HCT116 (cell line): ENCODE measurements around the gene SLC25A41. TPM values are rescaled to one million over a fixed set of nuclear protein-coding genes. Genes with fewer than 3 reads are reported as not detected.

ENCODE experiments used
- ATAC-seq: fragments of 200-7000 bp; cut with Tn5 transposase; 2 replicates; pipeline ENCODE4 v1.9.1; 2020; ENCODE audit warnings: mild to moderate bottlenecking, moderate library complexity
- BruUV-seq: library from RNA; stranded (reverse); fragments of 400-500 nt; replicated peaks from 2 replicates; lab custom pipeline; 2021; lab: Mats Ljungman, UMichigan
- CTCF ChIA-PET: fragments of 300-600 bp; sonication (Branson Sonifier 250); formaldehyde crosslinking; loops from one replicate; lab custom pipeline; 2021; ENCODE audit warnings: antibody characterized with exemption; lab: Charles Lee
- POLR2A ChIA-PET: fragments of 300-600, 350-600 bp; sonication (Branson Sonifier 250); formaldehyde crosslinking; loops from one replicate; lab custom pipeline; 2021; ENCODE audit warnings: antibody characterized with exemption; lab: Charles Lee
- RAD21 ChIA-PET, 2 experiments: fragments of 300-600 bp; sonication (Branson Sonifier 250); formaldehyde crosslinking; loops; one replicate each; lab custom pipeline; 2023; ENCODE audit warnings: low total read pairs in 2 of 2; ENCODE audit not compliant: uncharacterized antibody in 2 of 2, unreplicated experiment in 2 of 2, low non-redundant PET in 1 of 2; lab: Charles Lee
- DNase-seq: peaks from one replicate; pipeline ENCODE4 v3.0.0-alpha.2; 2010; ENCODE audit warnings: low read depth, low spot score
- H2AFZ ChIP-seq: fragments of 200-600 bp; shearing (Covaris generic), sonication (generic); 2 replicates; pipeline ENCODE4 v1.6.1; 2017; ENCODE audit warnings: low read depth, mixed run types, mixed read lengths, antibody characterized with exemption, low read length; ENCODE audit not compliant: poor library complexity, severe bottlenecking
- H3K27ac ChIP-seq: 2 replicates; pipeline ENCODE4 v1.5.1; 2012; ENCODE audit warnings: low read depth, low read length
- H3K27me3 ChIP-seq: fragments of 200-600 bp; sonication (generic); 2 replicates; pipeline ENCODE4 v1.6.1; 2016; ENCODE audit warnings: mixed run types, low read length, mixed read lengths; ENCODE audit not compliant: insufficient read depth
- H3K36me3 ChIP-seq, 2 experiments: fragments of 200-500 bp in 1 of 2; fragments of 200-600 bp in 1 of 2; sonication (Bioruptor generic) in 1 of 2; sonication (generic) in 1 of 2; 2 replicates each; pipeline versions ENCODE4 v1.5.1 to v1.6.1; 2014 to 2016; ENCODE audit warnings: low read length in 2 of 2, inconsistent platforms in 1 of 2, mixed read lengths in 1 of 2, mixed run types in 1 of 2; ENCODE audit not compliant: insufficient read depth in 2 of 2, control insufficient read depth in 1 of 2
- H3K4me1 ChIP-seq, 2 experiments: fragments of 200-600 bp in 1 of 2; sonication (generic) in 1 of 2; 2 replicates each; pipeline versions ENCODE4 v1.5.1 to v1.6.1; 2012 to 2017; ENCODE audit warnings: low read length in 2 of 2, inconsistent platforms in 1 of 2, mild to moderate bottlenecking in 1 of 2, mixed read lengths in 1 of 2, mixed run types in 1 of 2, moderate library complexity in 1 of 2; ENCODE audit not compliant: insufficient read depth in 2 of 2, control insufficient read depth in 1 of 2
- H3K4me2 ChIP-seq: fragments of 200-600 bp; sonication (generic); 2 replicates; pipeline ENCODE4 v1.6.1; 2017; ENCODE audit warnings: mixed run types, low read length, mixed read lengths
- H3K4me3 ChIP-seq, 2 experiments: fragments of 200-600 bp in 1 of 2; sonication (generic) in 1 of 2; replicated peaks in 1 of 2; 2 replicates each; pipeline ENCODE4 v1.5.1; 2011 to 2016; ENCODE audit warnings: low read length in 2 of 2, control low read depth in 1 of 2, low read depth in 1 of 2, mild to moderate bottlenecking in 1 of 2, mixed read lengths in 1 of 2, mixed run types in 1 of 2
- H3K79me2 ChIP-seq: fragments of 200-600 bp; sonication (generic); 2 replicates; pipeline ENCODE4 v1.6.1; 2017; ENCODE audit warnings: mild to moderate bottlenecking, mixed run types, low read length, moderate library complexity, mixed read lengths; ENCODE audit not compliant: insufficient read depth
- H3K9ac ChIP-seq: fragments of 200-600 bp; sonication (generic); 2 replicates; pipeline ENCODE4 v1.6.1; 2016; ENCODE audit warnings: low read length, mixed read lengths
- H3K9me2 ChIP-seq: fragments of 200-600 bp; sonication (generic), shearing (Covaris generic); 2 replicates; pipeline ENCODE4 v1.6.1; 2017; ENCODE audit warnings: mixed run types, mild to moderate bottlenecking, moderate library complexity; ENCODE audit not compliant: insufficient read depth
- H3K9me3 ChIP-seq, 2 experiments: fragments of 200-500 bp in 1 of 2; fragments of 200-600 bp in 1 of 2; sonication (Bioruptor generic) in 1 of 2; sonication (generic) in 1 of 2; 2 replicates each; pipeline ENCODE4 v1.6.1; 2014 to 2017; ENCODE audit warnings: low read length in 2 of 2, mixed read lengths in 2 of 2, inconsistent platforms in 1 of 2, low read depth in 1 of 2, mild to moderate bottlenecking in 1 of 2, mixed run types in 1 of 2, moderate library complexity in 1 of 2; ENCODE audit not compliant: control insufficient read depth in 1 of 2, insufficient read depth in 1 of 2
- H4K20me1 ChIP-seq: fragments of 200-600 bp; sonication (generic), shearing (Covaris generic); 2 replicates; pipeline ENCODE4 v1.6.1; 2017; ENCODE audit warnings: mixed run types, mild to moderate bottlenecking, moderate library complexity; ENCODE audit not compliant: insufficient read depth
- CEBPB ChIP-seq: IDR thresholded peaks from 2 replicates; pipeline ENCODE4 v1.6.1; 2012; ENCODE audit warnings: low read depth
- CTCF ChIP-seq, 3 experiments: fragments of 200-600 bp in 1 of 3; sonication (generic) in 1 of 3; IDR thresholded peaks in 2 of 3; conservative IDR thresholded peaks in 1 of 3; 2 replicates each; pipeline ENCODE4 v1.5.1; 2012 to 2017; ENCODE audit warnings: low read depth in 2 of 3, low read length in 2 of 3, antibody characterized with exemption in 1 of 3, borderline replicate concordance in 1 of 3, control low read depth in 1 of 3, mild to moderate bottlenecking in 1 of 3, mixed read lengths in 1 of 3, mixed run types in 1 of 3, moderate library complexity in 1 of 3; ENCODE audit not compliant: insufficient read depth in 1 of 3
- EGR1 ChIP-seq: IDR thresholded peaks from 2 replicates; pipeline ENCODE4 v1.6.1; 2012; ENCODE audit warnings: low read depth
- EZH2 ChIP-seq: fragments of 200-600 bp; sonication (generic); IDR thresholded peaks from 2 replicates; pipeline ENCODE4 v1.6.1; 2017; ENCODE audit warnings: antibody characterized with exemption, mixed run types
- SIN3A ChIP-seq: IDR thresholded peaks from 2 replicates; pipeline ENCODE4 v1.6.1; 2012; ENCODE audit warnings: low read depth
- SRF ChIP-seq: IDR thresholded peaks from 2 replicates; pipeline ENCODE4 v1.6.1; 2012; ENCODE audit warnings: low read depth
- ZFX ChIP-seq: fragments of 450-650 bp; IDR thresholded peaks from 2 replicates; pipeline ENCODE4 v1.6.1; 2017
- intact Hi-C: fragments of 100-400 bp; cut with micrococcal nuclease; formaldehyde crosslinking; loops from 2 replicates; pipeline ENCODE4 v1.10.0; 2022
- total RNA-seq: library from RNA; stranded (reverse); gene quantifications from one replicate; pipeline ENCODE4 v1.2.1, GENCODE V29; 2021; ENCODE audit not compliant: unreplicated experiment
- TF ChIP-seq, protein P1 (sequence below): IDR thresholded peaks from 2 replicates; pipeline ENCODE4 v1.6.1; 2012
- TF ChIP-seq, protein P2 (sequence below): IDR thresholded peaks from 2 replicates; pipeline ENCODE4 v1.6.1; 2012; ENCODE audit warnings: low read depth

Gene SLC25A41
- total RNA-seq, 1 experiment from 2014 or later = 0.93 TPM

DNA sequence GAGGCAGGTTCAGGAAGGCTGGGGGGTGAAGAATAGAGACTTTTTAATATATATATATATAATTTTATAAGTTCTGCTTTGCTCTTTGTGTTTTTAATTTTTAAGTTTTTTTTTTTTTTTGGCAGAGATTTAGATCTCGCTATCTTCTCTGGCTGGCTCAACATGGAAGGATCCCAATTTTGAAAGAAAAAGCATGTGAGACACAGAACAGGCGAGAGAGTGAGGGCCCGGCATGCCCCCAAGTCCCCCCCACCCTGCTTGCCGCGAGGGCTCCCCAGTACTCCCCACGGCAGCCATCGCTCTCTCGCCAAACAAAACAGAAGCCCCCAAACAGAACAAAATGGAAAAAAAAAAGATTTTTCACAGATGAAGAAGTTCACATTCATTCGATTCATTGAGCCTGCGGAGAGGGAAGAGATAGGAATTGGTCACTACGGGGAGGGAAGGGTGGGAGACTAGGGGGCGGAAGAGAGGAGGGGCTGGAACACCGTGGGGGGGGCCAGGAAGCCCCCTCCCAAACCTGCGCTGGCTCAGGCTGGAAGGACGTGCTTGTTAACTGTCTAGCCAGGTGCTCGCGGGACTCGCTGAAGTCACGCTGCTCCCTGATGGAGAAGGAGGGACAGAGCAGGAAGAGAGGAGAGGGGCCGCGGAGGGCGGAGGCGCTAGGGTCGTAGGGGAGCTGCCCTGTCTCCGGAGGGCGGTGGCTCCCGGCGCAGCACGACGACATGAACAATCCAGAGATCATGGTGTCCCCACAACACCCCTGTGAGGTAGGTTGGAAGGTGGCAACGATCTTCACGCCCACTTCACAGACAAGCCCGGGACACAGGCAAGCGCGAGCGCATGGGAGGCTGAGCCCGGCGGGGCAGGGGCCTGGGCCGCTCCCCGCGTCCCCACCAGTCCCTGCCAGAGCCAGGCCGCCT is 19.6 kb downstream of the SLC25A41 start:
- CTCF ChIA-PET = no interaction called here
- intact Hi-C loops = no loop called here
- H3K79me2 ChIP-seq = peaks cover 26% of the 10 kb centered on the region
- no peak overlapping the region for H3K9ac ChIP-seq
- H3K9me3 ChIP-seq = no peaks in the 10 kb centered on the region
- no peaks in the 10 kb centered on the region for H3K4me1 ChIP-seq
- no peak for TF ChIP-seq SIN3A
- TF ChIP-seq SRF = no peak
- no peak for TF ChIP-seq CEBPB
- TF ChIP-seq ZFX = no peak
- TF ChIP-seq CTCF (IDR thresholded peaks at IDR 0.05 in 2 of 3, conservative IDR thresholded peaks at IDR 0.05 in 1 of 3; ENCODE audit: borderline replicate concordance in 1 of 3, insufficient read depth in 1 of 3, low read depth in 2 of 3, low read length in 2 of 3) = 0 out of 6 replicates have a peak, but pooled peaks of 1 of the 3 experiments have one; percentile 10
- TF ChIP-seq EGR1 = no peak
- TF ChIP-seq, protein P1, sequence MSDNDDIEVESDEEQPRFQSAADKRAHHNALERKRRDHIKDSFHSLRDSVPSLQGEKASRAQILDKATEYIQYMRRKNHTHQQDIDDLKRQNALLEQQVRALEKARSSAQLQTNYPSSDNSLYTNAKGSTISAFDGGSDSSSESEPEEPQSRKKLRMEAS = no peak
- TF ChIP-seq, protein P2, sequence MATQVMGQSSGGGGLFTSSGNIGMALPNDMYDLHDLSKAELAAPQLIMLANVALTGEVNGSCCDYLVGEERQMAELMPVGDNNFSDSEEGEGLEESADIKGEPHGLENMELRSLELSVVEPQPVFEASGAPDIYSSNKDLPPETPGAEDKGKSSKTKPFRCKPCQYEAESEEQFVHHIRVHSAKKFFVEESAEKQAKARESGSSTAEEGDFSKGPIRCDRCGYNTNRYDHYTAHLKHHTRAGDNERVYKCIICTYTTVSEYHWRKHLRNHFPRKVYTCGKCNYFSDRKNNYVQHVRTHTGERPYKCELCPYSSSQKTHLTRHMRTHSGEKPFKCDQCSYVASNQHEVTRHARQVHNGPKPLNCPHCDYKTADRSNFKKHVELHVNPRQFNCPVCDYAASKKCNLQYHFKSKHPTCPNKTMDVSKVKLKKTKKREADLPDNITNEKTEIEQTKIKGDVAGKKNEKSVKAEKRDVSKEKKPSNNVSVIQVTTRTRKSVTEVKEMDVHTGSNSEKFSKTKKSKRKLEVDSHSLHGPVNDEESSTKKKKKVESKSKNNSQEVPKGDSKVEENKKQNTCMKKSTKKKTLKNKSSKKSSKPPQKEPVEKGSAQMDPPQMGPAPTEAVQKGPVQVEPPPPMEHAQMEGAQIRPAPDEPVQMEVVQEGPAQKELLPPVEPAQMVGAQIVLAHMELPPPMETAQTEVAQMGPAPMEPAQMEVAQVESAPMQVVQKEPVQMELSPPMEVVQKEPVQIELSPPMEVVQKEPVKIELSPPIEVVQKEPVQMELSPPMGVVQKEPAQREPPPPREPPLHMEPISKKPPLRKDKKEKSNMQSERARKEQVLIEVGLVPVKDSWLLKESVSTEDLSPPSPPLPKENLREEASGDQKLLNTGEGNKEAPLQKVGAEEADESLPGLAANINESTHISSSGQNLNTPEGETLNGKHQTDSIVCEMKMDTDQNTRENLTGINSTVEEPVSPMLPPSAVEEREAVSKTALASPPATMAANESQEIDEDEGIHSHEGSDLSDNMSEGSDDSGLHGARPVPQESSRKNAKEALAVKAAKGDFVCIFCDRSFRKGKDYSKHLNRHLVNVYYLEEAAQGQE = no peak
- no peak for TF ChIP-seq EZH2
- no peaks in the 10 kb centered on the region for H3K9me2 ChIP-seq
- H3K4me3 ChIP-seq = no peak overlapping the region
- no peak overlapping the region for H3K27ac ChIP-seq
- BruUV-seq = TSS peak; percentile 50
- H2AFZ ChIP-seq = no peak overlapping the region
- POLR2A ChIA-PET = no interaction called here
- no peaks in the 10 kb centered on the region for H4K20me1 ChIP-seq
- no peaks in the 10 kb centered on the region for H3K27me3 ChIP-seq
- DNase-seq (no peak), ATAC-seq (no peak)
- no peak overlapping the region for H3K4me2 ChIP-seq
- RAD21 ChIA-PET = no interaction called here
- peaks cover 39 to 45% of the 10 kb centered on the region in 2 experiments for H3K36me3 ChIP-seq
